Body of pancreas (tissue), 4 donors: Measurements from ENCODE around the gene COL12A1.

ENCODE experiments used
- CTCF ChIP-seq, 7 experiments: fragments of 450-650 bp in 4 of 7; fragments of 200-600 bp in 3 of 7; sonication (generic) in 3 of 7; IDR thresholded peaks; one replicate each; pipeline ENCODE4 v1.5.1; 2016 to 2019; ENCODE audit warnings: antibody characterized with exemption in 7 of 7
- POLR2A ChIP-seq, 3 donors: fragments of 450-650 bp; IDR thresholded peaks; one replicate each; pipeline ENCODE4 v1.6.1; 2016; ENCODE audit warnings: antibody characterized with exemption in 3 of 3, mild to moderate bottlenecking in 2 of 3

GRCh38 chr6:75113446-75113845 lies 92.4 kb downstream of the COL12A1 start:
- TF ChIP-seq POLR2A (IDR thresholded peaks at IDR 0.05) (no peak), CTCF (IDR thresholded peaks at IDR 0.05) (no peak)
